Tibial artery (tissue), 4 donors: Measurements from ENCODE around the gene CES1.
"Not testable (repeated sequence)": the region's sequence is repeated elsewhere in the genome, so short reads cannot be mapped to it uniquely, and the experiment has no call there.

Source experiments
- DNase-seq, 2 donors: peaks; one replicate each; pipeline ENCODE4 v3.0.0-alpha.2; 2019
- H3K27ac ChIP-seq, 2 donors: fragments of 200-600 bp; sonication (generic) in 1 of 2; 1 replicate in 1 of 2; 2 replicates in 1 of 2; pipeline ENCODE4 v1.5.1; 2018 to 2019; ENCODE audit warnings: mild to moderate bottlenecking in 1 of 2
- H3K27me3 ChIP-seq, 2 donors: fragments of 200-600 bp; sonication (generic) in 1 of 2; one replicate each; pipeline versions ENCODE4 v1.5.1 to v1.6.0; 2016 to 2019
- H3K36me3 ChIP-seq, 3 donors: fragments of 200-600 bp; sonication (generic) in 2 of 3; one replicate each; pipeline ENCODE4 v1.5.1; 2016 to 2019; ENCODE audit warnings: mild to moderate bottlenecking in 2 of 3
- H3K4me1 ChIP-seq, 4 donors: fragments of 200-600 bp; sonication (generic) in 2 of 4; 1 replicate in 3 of 4; 2 replicates in 1 of 4; pipeline ENCODE4 v1.5.1; 2016 to 2019
- H3K4me3 ChIP-seq, 2 donors: fragments of 200-600 bp; sonication (generic) in 1 of 2; 1 replicate in 1 of 2; 2 replicates in 1 of 2; pipeline ENCODE4 v1.5.1; 2018 to 2019; ENCODE audit warnings: mild to moderate bottlenecking in 2 of 2
- H3K9me3 ChIP-seq, 3 donors: fragments of 200-600 bp; sonication (generic) in 1 of 3; one replicate each; pipeline ENCODE4 v1.5.1; 2016 to 2019
- intact Hi-C: fragments of 100-400 bp; cut with DNase I; formaldehyde crosslinking; loops from one replicate; pipeline ENCODE4 v1.15.0; 2023; ENCODE audit warnings: low total_unique reads
- TF ChIP-seq, protein P1 (sequence below), 2 experiments: fragments of 200-600 bp in 1 of 2; fragments of 450-650 bp in 1 of 2; IDR thresholded peaks; one replicate each; pipeline ENCODE4 v1.5.1; 2017 to 2019; ENCODE audit warnings: antibody characterized with exemption in 2 of 2, mild to moderate bottlenecking in 1 of 2, moderate library complexity in 1 of 2

Gene CES1

DNA sequence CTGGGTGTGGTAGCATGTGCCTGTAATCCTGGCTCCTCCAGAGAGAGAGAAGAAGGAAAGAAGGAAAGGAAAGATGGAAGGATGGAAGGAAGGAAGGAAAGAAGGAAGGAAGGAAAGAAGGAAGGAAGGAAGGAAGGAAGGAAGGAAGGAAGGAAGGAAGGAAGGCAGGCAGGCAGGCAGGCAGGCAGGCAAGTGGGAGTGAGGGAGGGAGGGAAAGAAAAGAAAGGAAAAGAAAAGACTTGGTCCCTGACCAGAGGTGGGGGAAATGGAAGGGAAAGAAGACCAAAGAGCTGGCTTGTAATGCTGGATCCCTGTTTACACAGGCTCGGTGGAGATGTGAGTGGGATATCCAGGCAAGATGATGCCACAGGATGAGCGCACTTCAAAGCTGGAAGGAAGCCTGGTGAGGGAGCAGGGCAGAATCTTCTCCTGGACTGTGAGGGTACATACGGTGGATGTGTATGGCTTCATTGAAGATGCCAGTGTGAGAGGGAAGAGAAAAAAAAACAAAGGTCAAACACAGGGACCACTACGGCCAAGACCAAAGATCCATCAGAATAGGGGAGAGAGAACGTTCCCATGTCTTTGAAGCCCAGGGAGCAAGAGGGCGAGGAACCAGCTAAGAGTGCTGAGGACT lies 2.1 kb downstream of the CES1 start:
- TF ChIP-seq, protein P1, sequence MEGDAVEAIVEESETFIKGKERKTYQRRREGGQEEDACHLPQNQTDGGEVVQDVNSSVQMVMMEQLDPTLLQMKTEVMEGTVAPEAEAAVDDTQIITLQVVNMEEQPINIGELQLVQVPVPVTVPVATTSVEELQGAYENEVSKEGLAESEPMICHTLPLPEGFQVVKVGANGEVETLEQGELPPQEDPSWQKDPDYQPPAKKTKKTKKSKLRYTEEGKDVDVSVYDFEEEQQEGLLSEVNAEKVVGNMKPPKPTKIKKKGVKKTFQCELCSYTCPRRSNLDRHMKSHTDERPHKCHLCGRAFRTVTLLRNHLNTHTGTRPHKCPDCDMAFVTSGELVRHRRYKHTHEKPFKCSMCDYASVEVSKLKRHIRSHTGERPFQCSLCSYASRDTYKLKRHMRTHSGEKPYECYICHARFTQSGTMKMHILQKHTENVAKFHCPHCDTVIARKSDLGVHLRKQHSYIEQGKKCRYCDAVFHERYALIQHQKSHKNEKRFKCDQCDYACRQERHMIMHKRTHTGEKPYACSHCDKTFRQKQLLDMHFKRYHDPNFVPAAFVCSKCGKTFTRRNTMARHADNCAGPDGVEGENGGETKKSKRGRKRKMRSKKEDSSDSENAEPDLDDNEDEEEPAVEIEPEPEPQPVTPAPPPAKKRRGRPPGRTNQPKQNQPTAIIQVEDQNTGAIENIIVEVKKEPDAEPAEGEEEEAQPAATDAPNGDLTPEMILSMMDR (IDR thresholded peaks at IDR 0.05): no peak
- Histone ChIP-seq H3K9me3 (no peaks in the 10 kb centered on the region), H3K27me3 (peaks cover 0 to 6% of the 10 kb centered on the region in 2 donors), H3K36me3 (no peaks in the 10 kb centered on the region), H3K4me1 (peaks cover 0 to 2% (median under 1%) of the 10 kb centered on the region in 4 donors), H3K27ac (no peak overlapping the region), H3K4me3 (no peak overlapping the region)
- DNase-seq: no peak
- intact Hi-C loops: no loop called here

DNA sequence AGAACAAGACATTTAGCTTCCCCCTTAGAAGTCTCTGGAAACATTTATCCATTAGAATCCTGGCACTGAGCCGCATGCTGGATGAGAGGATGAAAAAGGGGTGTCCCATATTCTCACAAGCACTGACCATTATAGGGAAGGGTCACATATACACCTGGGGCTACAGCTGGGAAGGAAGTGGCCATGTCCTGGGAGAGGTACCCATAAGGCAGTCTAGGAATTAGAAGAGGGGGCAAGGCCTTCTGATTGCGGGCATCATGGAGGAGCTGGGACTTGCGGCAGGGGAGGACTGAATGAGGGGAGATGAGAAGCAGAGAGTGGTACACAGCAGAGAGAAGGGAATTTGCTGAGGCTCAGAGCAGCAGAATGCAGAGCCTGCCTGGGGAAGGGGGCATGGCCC lies 3.7 kb downstream of the CES1 start:
- H3K4me3 ChIP-seq, intact Hi-C loops, H3K9me3 ChIP-seq, DNase-seq, H3K27me3 ChIP-seq, H3K36me3 ChIP-seq, H3K4me1 ChIP-seq, H3K27ac ChIP-seq: not testable (repeated sequence)

DNA sequence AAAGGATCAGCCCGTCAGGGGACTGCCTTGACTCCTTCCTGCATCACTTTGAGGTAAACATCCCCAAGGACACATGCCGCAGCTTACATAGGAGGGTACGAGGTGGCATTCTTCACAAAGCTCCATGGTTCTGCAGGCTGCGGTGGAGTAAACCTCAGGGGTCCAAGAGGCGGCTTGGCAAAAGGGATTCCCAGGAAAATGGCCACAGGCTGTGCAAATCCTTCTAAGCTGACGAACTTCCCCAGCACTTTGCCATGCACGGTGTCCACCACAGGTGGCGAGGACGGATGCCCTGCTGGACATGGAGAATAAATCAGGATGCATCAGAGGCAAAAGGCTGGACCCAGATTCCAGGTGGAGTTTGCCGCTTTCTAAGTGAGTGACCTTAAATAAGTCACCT lies 4.2 kb downstream of the CES1 start:
- Histone ChIP-seq H3K4me1 (peaks cover 0 to 2% (median 0%) of the 10 kb centered on the region in 4 donors), H3K27ac (no peak overlapping the region), H3K9me3 (no peaks in the 10 kb centered on the region), H3K36me3 (no peaks in the 10 kb centered on the region), H3K27me3 (peaks cover 0 to 6% of the 10 kb centered on the region in 2 donors), H3K4me3 (no peak overlapping the region)
- TF ChIP-seq, protein P1 (IDR thresholded peaks at IDR 0.05): no peak
- no peak for DNase-seq
- intact Hi-C loops: no loop called here

DNA sequence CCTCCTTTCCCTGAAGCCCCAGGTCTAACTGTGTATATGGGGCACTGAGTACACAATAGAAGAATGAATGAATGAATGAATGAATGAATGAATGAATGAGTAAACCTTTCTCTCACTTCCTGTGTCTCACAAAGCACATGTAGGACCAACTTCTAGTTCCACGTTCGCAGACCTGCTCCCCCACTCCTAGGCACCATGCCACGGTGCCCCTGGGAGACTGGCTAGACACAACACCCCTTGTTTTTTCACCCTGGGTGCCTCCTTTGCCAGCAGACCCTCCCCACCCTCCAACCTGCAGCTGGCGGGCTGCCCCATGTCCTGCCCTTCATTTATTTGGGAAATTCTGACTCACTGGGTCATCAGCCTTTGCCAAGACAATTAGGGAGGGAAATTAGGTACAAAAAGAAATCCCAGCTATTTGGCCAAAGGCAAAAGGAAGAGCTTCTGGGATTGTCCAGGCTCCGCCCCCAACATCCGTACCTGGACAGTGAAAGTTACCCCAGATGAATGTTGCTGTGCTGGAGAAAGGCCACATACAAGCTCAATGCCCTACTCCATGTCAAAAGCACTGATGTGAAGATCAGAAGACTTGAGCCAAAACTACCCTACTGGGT lies 7.7 kb downstream of the CES1 start:
- intact Hi-C loops: no loop called here
- H3K36me3 ChIP-seq: peaks cover 0 to 13% (median 0%) of the 10 kb centered on the region in 3 donors
- no peak for DNase-seq

DNA sequence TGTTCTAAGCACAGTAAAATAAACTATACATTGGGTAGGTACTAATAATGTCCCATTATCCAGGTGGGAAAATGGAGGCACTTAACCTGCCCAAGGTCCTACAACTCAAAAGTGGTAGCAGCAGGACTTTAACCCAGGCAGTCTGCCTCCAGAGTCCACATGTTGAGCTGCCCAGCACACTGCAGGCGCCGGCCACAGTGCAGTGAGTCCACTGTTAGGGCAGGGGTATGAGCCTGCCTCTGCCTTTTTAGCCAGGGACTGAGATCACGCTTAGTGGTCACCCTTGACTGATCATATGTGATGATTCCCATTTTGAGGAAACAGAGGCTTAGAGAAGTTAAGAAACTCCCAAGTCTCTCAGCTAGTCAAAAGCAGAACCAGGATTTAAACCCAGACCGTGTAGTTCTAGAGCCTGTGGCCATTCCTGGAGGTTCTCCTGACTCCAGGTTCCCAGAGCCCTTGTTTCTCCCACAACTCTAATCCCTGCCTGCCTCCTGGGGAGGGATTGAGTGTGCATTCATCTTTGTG lies 8.4 kb downstream of the CES1 start:
- no peak overlapping the region for H3K4me3 ChIP-seq
- TF ChIP-seq, protein P1 (IDR thresholded peaks at IDR 0.05): no peak
- no peak overlapping the region for H3K27ac ChIP-seq
- no peaks in the 10 kb centered on the region for H3K4me1 ChIP-seq
- DNase-seq: no peak
- H3K27me3 ChIP-seq: peaks cover 0 to 8% of the 10 kb centered on the region in 2 donors
- H3K9me3 ChIP-seq: no peaks in the 10 kb centered on the region
- peaks cover 0 to 13% (median 0%) of the 10 kb centered on the region in 3 donors for H3K36me3 ChIP-seq
- intact Hi-C loops: no loop called here

More for the DNA sequence above, 7.7 kb downstream of the CES1 start:
- Histone ChIP-seq H3K27ac (no peak overlapping the region), H3K9me3 (no peaks in the 10 kb centered on the region), H3K4me1 (no peaks in the 10 kb centered on the region), H3K27me3 (peaks cover 0 to 8% of the 10 kb centered on the region in 2 donors), H3K4me3 (no peak overlapping the region)
- TF ChIP-seq, protein P1 (IDR thresholded peaks at IDR 0.05): no peak

DNA sequence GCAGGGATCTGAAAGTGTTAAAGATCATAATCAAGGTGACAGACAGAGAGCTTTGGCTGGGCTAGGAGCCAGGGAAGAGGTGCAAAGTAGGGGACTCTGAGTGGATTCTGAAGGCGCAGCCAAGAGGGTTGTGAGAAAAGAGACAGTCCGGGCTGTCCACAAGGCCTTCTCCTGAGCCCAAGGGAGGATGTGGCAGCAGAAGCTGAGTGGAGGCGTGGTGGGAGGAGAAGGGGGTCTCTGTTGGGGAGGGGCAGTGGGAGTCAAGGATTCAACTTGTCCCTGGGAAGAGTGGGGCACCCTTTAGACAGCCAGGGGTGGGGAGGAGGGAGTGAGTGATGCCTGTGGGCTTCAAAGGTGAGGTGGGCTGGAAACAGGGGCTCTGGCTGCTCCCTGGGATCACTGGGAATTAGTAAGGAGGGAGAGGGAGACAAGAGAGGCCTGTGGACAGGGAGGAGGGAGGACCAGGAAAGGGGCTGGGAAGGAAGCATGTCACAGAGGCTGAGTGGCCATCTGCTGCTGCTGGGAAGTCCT lies 10.6 kb downstream of the CES1 start:
- H3K36me3 ChIP-seq: peaks cover 0 to 13% (median 0%) of the 10 kb centered on the region in 3 donors
- peaks cover 0 to 7% of the 10 kb centered on the region in 2 donors for H3K27me3 ChIP-seq
- TF ChIP-seq, protein P1 (IDR thresholded peaks at IDR 0.05): no peak
- intact Hi-C loops: no loop called here
- no peak overlapping the region for H3K4me3 ChIP-seq
- no peaks in the 10 kb centered on the region for H3K4me1 ChIP-seq
- no peaks in the 10 kb centered on the region for H3K9me3 ChIP-seq
- H3K27ac ChIP-seq: no peak overlapping the region
- DNase-seq: no peak
